VCaP (cell line): ENCODE data around the gene LRCH1.

Experiments
- H3K27ac ChIP-seq: fragments of 450-650 bp; 2 replicates; pipeline ENCODE4 v1.5.1; 2017
- CTCF ChIP-seq: fragments of 450-650 bp; conservative IDR thresholded peaks from 2 replicates; pipeline ENCODE4 v1.5.1; 2017; ENCODE audit warnings: mild to moderate bottlenecking, moderate library complexity

Gene LRCH1

GRCh38 chr13:46572752-46573431, 19.9 kb downstream of the LRCH1 start:
- peak overlapping the region; percentile 66 for H3K27ac ChIP-seq
- TF ChIP-seq CTCF: no peak

- no peak overlapping the region for H3K27ac ChIP-seq
- TF ChIP-seq CTCF: no peak
Observed at GRCh38 chr13:46575301-46575771, 22.4 kb downstream of the LRCH1 start.

- no peak overlapping the region for H3K27ac ChIP-seq
- TF ChIP-seq CTCF: no peak
Observed at GRCh38 chr13:46575818-46576221, 22.9 kb downstream of the LRCH1 start.

GRCh38 chr13:46576762-46577161, 23.8 kb downstream of the LRCH1 start:
- no peak overlapping the region for H3K27ac ChIP-seq
- no peak for TF ChIP-seq CTCF

GRCh38 chr13:46577696-46578589, 25.0 kb downstream of the LRCH1 start:
- TF ChIP-seq CTCF: no peak
- H3K27ac ChIP-seq: no peak overlapping the region

GRCh38 chr13:46578590-46578975, 25.6 kb downstream of the LRCH1 start:
- no peak for TF ChIP-seq CTCF
- no peak overlapping the region for H3K27ac ChIP-seq

GRCh38 chr13:46580362-46580839, 27.4 kb downstream of the LRCH1 start:
- no peak overlapping the region for H3K27ac ChIP-seq
- no peak for TF ChIP-seq CTCF
